Fibroblast of pulmonary artery (primary cell): ENCODE results near the gene MARCO.

ENCODE experiments used
- DNase-seq: peaks from one replicate; pipeline ENCODE4 v3.0.0-alpha.2; 2010; ENCODE audit warnings: low read depth
- H3K4me3 ChIP-seq: replicated peaks from 2 replicates; pipeline ENCODE4 v1.5.1; 2011; ENCODE audit warnings: low read depth, mild to moderate bottlenecking, control low read depth, low read length, moderate library complexity
- TF ChIP-seq, protein P1 (sequence below): IDR thresholded peaks from 2 replicates; pipeline ENCODE4 v1.5.1; 2011; ENCODE audit warnings: mild to moderate bottlenecking, control low read depth, low read length, inconsistent platforms; ENCODE audit errors: missing control alignments

The MARCO gene

DNA sequence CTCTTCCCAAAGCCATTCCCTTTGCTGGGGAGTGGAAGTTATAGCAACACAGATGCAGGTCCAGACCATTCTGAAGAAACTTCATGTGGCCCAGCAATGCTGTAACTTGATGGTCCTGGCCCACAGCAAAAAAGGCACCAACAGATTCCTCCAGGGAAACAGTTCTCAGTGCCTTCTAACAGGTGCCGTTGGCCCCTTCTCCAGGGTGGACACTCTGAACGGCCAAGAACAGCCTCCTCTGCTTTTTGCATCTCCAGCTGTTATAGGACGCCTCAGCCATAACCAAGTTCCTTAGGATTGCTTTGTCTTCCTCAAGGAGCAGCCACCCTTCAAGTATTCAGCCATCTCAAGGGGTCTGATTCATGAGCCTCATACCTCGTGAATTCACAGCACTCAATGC, 38.0 kb downstream of the MARCO start:
- DNase-seq = no peak
- TF ChIP-seq, protein P1, sequence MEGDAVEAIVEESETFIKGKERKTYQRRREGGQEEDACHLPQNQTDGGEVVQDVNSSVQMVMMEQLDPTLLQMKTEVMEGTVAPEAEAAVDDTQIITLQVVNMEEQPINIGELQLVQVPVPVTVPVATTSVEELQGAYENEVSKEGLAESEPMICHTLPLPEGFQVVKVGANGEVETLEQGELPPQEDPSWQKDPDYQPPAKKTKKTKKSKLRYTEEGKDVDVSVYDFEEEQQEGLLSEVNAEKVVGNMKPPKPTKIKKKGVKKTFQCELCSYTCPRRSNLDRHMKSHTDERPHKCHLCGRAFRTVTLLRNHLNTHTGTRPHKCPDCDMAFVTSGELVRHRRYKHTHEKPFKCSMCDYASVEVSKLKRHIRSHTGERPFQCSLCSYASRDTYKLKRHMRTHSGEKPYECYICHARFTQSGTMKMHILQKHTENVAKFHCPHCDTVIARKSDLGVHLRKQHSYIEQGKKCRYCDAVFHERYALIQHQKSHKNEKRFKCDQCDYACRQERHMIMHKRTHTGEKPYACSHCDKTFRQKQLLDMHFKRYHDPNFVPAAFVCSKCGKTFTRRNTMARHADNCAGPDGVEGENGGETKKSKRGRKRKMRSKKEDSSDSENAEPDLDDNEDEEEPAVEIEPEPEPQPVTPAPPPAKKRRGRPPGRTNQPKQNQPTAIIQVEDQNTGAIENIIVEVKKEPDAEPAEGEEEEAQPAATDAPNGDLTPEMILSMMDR = no peak
- H3K4me3 ChIP-seq = no peak overlapping the region

- DNase-seq = no peak
- TF ChIP-seq, protein P1 = no peak
These were observed 38.6 kb downstream of the MARCO start for GRCh38 chr2:118980573-118980972.

GRCh38 chr2:118981632-118982031, 39.6 kb downstream of the MARCO start:
- no peak overlapping the region for H3K4me3 ChIP-seq
- TF ChIP-seq, protein P1 = no peak
- DNase-seq = no peak

More at GRCh38 chr2:118980573-118980972, 38.6 kb downstream of the MARCO start:
- H3K4me3 ChIP-seq = no peak overlapping the region

- no peak overlapping the region for H3K4me3 ChIP-seq
- DNase-seq = no peak
- TF ChIP-seq, protein P1 = no peak
These were observed 40.0 kb downstream of the MARCO start for GRCh38 chr2:118982039-118982438.

DNA sequence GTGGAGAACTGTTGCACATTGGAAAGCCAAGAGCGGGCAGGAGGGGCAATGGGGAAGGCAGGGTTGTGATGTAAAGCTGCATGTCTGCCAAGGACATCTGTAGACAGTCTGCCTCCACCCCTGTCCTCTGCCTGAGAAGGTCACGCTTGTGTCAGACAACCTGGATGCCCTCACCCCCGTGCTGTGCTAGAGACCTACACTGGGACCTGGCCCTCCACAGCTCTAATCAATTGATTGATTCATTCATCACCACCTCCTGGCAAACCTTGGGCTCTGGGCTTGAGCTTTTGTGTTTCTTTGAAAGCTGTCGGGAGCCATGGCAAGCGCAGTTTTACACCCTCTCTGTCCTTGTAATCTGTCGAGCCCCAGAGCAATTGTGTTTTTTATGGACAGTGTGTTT, 41.1 kb downstream of the MARCO start:
- H3K4me3 ChIP-seq = no peak overlapping the region
- no peak for DNase-seq
- TF ChIP-seq, protein P1 = no peak

- TF ChIP-seq, protein P1 = no peak
- no peak for DNase-seq
- no peak overlapping the region for H3K4me3 ChIP-seq
These were observed 41.9 kb downstream of the MARCO start for GRCh38 chr2:118983915-118984314.

DNA sequence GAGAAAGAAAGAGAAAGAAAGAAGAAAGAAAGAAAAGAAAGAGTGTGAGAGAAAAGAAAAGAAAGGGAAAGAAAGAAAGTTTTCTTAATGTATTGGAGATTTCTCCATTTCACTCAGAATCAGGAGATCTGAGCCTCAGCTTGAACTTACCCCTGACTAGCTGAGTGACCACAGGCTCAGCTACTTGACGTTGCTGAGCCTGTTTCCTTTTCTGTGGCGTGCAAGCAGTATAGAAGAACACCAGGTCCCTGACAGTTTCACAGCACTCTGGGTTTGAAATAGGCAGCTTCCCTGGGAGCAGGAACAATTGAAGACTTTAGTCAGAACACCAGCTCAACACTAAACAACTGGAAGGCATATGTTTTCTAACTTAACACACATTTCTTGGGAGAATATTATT, 44.7 kb downstream of the MARCO start:
- TF ChIP-seq, protein P1 = no peak
- H3K4me3 ChIP-seq = no peak overlapping the region
- no peak for DNase-seq
